Measurements from ENCODE around the gene MAPKAPK2.

MAPKAPK2 gene

GRCh38 chr1:206721454-206721853 lies 36.7 kb downstream of the MAPKAPK2 start:
- DNase-seq (ENCODE audit: low read depth) = no peak

DNA sequence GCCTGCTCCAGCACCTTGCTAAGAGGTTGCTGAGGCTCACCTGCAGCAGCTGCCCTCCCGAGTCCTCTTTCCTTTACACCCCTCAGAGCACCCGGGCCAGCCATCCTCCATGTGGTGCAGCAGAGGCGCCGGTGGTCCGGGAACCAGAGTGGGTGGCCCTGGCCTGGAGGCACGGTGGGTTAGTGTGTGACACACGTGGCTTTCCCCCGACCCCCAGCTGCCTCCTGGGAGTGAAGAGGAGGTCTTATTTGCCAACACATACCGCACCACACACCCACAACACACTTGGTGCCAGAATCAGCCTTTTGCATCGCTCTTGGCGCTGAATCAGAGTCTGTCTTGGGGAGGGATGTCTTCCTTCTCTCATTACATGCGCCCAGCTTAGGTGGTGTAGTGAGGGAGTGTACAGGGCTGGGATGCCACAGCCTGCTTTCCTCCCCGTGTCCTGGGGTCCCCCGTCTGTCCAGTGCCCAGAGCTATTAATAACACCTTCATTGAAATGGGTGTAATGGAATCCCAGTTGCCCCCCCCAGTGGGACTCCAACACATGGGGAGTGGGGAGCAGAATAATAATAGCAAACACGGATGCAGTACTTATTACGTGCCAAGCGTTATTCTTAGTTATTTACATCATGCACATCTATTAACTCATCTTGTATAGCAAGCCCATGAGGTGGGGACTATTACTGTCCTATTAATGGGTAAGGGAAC lies 38.2 kb downstream of the MAPKAPK2 start:
- DNase-seq (ENCODE audit: low read depth) = no peak

DNA sequence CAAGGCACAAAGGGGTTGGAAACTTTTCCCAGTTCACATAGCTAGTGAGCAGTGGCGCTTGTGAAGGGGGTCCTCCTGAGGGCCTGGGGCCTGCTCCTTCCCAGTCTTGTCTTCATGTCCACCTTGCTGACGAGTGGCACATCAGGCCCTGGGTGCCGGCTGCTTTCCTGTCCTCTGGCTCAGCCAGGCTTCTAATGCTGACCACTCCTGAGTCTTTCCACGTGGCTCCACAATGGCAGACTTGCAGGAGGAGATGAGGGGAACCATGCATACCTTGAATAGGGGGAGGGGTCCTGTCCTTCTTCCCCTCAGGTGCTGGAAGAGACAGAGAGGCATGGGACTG lies 38.7 kb downstream of the MAPKAPK2 start:
- DNase-seq (ENCODE audit: low read depth) = no peak

GRCh38 chr1:206723805-206724472 lies 39.2 kb downstream of the MAPKAPK2 start:
- no peak for DNase-seq (ENCODE audit: low read depth)

- DNase-seq (ENCODE audit: low read depth) = peak; percentile 52
Measured at GRCh38 chr1:206725109-206725963, 40.6 kb downstream of the MAPKAPK2 start.

DNA sequence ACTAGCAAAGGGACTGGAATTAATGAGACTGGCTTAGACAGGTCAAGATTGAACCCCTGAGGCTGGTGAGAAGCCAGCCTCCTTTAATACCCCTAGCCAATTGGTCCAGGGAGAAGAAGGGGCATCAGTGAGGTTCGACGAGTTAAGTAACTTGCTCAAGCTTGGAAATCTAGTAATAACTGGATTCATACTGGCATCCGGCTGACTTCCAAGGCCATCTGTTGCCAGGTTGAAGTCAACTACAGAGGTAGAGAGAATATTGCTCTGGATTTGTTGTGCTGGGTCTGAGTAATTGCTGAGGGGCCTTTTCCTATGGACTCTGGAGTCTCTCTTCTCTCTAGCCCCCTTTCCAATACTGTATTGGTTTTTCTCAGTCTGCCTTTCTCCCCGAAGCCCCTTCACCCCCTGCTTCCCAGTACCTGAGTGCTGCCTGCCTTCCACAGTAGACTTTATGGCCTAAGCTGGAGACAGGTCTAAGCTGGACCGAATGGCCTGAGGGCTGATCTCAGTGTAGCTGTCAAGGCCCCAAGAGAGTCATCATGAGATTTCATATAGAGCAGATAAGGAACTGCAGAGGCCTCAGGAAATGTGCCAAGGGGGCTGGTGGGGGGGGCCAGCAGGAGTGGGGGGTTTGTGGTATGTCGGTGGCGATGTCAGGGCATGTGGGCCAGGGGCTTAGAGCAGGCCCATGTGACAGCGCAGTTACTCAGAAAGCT lies 43.4 kb downstream of the MAPKAPK2 start:
- no peak for DNase-seq (ENCODE audit: low read depth)

GRCh38 chr1:206728697-206728987 lies 43.9 kb downstream of the MAPKAPK2 start:
- DNase-seq (ENCODE audit: low read depth) = no peak

- no peak for DNase-seq (ENCODE audit: low read depth)
Measured at GRCh38 chr1:206729050-206729449, 44.3 kb downstream of the MAPKAPK2 start.

GRCh38 chr1:206729507-206729906 lies 44.8 kb downstream of the MAPKAPK2 start:
- no peak for DNase-seq (ENCODE audit: low read depth)

DNA sequence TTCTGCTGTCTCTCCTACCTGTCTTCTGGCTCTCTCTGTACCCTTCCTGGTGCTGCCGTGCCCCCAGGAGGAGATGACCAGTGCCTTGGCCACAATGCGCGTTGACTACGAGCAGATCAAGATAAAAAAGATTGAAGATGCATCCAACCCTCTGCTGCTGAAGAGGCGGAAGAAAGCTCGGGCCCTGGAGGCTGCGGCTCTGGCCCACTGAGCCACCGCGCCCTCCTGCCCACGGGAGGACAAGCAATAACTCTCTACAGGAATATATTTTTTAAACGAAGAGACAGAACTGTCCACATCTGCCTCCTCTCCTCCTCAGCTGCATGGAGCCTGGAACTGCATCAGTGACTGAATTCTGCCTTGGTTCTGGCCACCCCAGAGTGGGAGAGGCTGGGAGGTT lies 47.8 kb downstream of the MAPKAPK2 start:
- no peak for DNase-seq (ENCODE audit: low read depth)

GRCh38 chr1:206732992-206733391 lies 48.3 kb downstream of the MAPKAPK2 start:
- no peak for DNase-seq (ENCODE audit: low read depth)

DNA sequence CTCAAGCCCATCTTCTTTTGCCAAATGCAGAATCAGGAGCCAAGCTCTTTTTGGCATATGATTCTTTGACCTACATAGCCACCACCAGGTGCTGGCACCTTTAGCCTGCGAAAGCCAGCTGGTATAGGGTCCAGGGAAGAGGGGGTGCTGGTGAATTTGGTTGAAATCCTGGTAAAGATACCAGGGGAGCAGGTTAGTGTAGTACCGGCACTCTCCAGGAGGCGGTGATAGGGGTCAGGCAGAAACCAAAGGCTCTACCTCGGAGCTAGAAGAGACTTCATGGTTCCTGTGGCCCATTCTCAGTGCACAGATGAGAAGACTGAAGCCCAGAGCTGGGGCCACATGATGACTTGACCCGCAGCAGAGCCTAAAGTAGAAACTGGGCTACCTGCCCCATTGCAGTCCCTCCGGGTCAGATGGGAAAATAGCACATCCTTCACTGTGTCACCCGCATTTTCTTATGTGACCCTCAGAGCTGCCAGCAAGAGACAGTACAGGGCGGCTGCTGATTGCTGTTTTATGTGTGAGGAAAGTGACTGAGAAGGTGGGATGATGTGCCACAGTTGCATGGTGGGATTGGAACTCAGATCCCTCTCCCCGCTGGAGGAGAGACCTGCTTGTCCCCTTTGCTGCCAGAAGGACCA lies 49.9 kb downstream of the MAPKAPK2 start:
- peak; percentile 58 for DNase-seq (ENCODE audit: low read depth)

DNA sequence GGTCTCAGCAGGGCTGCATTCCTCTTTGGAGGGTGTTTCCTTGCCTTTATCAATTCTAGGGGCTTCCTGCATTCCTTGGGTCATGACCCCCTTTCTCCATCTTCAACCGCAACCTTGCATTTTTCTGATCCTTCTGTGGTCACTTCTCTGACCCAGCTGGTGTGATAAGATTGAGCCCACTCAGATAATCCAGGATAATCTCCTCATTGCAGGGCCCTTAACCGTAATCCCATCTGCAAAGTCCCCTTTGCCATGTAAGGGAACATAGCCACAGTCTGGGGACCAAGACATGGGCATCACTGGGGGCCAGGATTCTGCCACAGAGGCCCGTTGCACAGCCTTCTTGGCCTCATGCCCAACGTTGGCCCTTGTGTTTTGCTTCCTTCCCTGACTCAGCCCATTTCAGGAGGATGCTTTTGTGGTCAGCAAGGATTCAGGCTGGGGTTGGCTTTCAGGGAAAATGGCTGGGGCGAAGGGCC lies 50.9 kb downstream of the MAPKAPK2 start:
- no peak for DNase-seq (ENCODE audit: low read depth)

GRCh38 chr1:206736878-206737728 lies 52.4 kb downstream of the MAPKAPK2 start:
- peak; percentile 35 for DNase-seq (ENCODE audit: low read depth)

DNA sequence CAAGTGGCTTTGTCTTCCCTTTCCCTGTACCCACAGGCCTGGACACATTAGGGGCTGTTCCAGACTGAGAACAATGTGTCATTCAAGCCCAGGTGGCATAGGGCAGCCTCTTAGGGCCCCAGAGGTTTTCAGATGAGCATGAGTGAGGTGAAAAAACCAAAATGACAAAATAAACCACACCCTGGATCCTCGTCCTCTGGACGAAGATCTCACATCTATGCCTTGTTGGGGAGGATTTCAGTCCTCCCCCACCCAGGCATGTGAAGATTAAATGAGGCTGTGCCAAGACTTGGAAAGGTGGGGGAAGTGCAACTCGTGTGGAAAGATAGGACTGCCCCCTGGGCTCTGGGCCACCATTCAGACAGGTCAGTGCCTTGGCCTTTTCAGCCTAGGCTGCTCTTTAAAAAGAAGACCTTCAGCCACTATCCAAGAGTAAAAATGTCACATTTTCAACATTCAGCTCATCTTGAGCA lies 53.1 kb downstream of the MAPKAPK2 start:
- no peak for DNase-seq (ENCODE audit: low read depth)

- no peak for DNase-seq (ENCODE audit: low read depth)
Measured at GRCh38 chr1:206738370-206739366, 54.0 kb downstream of the MAPKAPK2 start.

GRCh38 chr1:206739411-206740076 lies 54.8 kb downstream of the MAPKAPK2 start:
- no peak for DNase-seq (ENCODE audit: low read depth)

DNA sequence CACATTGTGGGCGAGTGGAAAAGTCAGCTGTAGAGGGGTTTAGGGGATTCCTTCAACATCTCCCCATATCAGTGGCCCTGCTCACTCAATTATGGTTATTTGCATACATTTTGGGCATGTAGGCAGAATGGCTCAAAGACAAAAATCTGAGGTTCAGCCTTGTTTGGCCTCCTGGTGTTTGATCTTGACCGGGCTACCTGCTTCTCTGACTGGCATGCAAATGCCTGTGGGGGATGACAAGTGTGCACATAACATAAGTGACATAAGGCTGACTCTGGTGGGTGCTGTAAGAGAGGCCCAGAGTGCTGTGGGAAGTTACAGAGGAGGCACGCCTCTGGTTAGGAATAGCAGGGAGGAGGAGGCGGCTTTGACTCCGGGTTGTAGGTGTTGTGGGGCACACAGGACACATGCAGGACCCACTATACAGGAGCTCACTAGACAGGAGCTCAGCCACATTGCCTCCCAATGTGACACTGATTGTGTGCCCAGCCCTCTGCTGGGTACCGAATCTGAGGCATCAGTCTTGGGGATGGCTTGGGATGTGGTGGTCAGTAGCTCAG lies 56.5 kb downstream of the MAPKAPK2 start:
- DNase-seq (ENCODE audit: low read depth) = no peak

All from T follicular helper cell (primary cell).